GM12878 (cell line): ENCODE data around the gene TXNL1. TPM values are rescaled to one million over a fixed set of nuclear protein-coding genes. Genes with fewer than 3 reads are reported as not detected.

Experiments
- ATAC-seq: fragments of 200-7000 bp; cut with Tn5 transposase; 3 replicates; pipeline ENCODE4 v1.9.1; 2020; ENCODE audit warnings: mild to moderate bottlenecking, moderate library complexity
- BruUV-seq: library from RNA; stranded (reverse); fragments of 400-500 nt; replicated peaks from 2 replicates; lab custom pipeline; 2021; lab: Mats Ljungman, UMichigan
- CTCF ChIA-PET: fragments of 300-600 bp; sonication (Branson Sonifier 250); formaldehyde crosslinking; extraction: SDS; loops from one replicate; lab custom pipeline; 2021; ENCODE audit warnings: inconsistent platforms; lab: Yijun Ruan, JAX
- POLR2A ChIA-PET: fragments of 350-600 bp; formaldehyde crosslinking; extraction: SDS; loops from one replicate; lab custom pipeline; 2021; ENCODE audit warnings: inconsistent platforms; lab: Charles Lee
- RAD21 ChIA-PET: fragments of 300-600 bp; sonication (Branson Sonifier 250); formaldehyde crosslinking; loops from one replicate; lab custom pipeline; 2023; ENCODE audit warnings: antibody characterized with exemption; ENCODE audit not compliant: unreplicated experiment; lab: Charles Lee
- SMC1A ChIA-PET: fragments of 300-600 bp; sonication (Branson Sonifier 250); formaldehyde crosslinking; loops from one replicate; lab custom pipeline; 2023; ENCODE audit not compliant: unreplicated experiment, uncharacterized antibody; lab: Charles Lee
- DNase-seq: peaks from one replicate; pipeline ENCODE4 v3.0.0-alpha.2; 2011; ENCODE audit warnings: low read depth, low spot score
- FAIRE-seq: peaks from 3 replicates; lab custom pipeline; 2011; peaks lifted over from hg19 to GRCh38; lab: Jason Lieb, UNC
- H2AFZ ChIP-seq: 2 replicates; pipeline ENCODE4 v1.6.0; 2011; ENCODE audit warnings: low read depth, low read length, control low read depth; ENCODE audit not compliant: control insufficient read depth
- H3K27ac ChIP-seq: 2 replicates; pipeline ENCODE4 v1.5.1; 2011; ENCODE audit warnings: control low read depth; ENCODE audit not compliant: control insufficient read depth, insufficient read depth
- H3K27me3 ChIP-seq, 2 experiments: replicated peaks in 1 of 2; 2 replicates each; pipeline versions ENCODE4 v1.6.0 to v1.6.1; 2011; ENCODE audit warnings: low read length in 1 of 2; ENCODE audit not compliant: control insufficient read depth in 2 of 2, insufficient read depth in 2 of 2
- H3K36me3 ChIP-seq, 2 experiments: 2 replicates each; pipeline ENCODE4 v1.5.1; 2011; ENCODE audit warnings: low read length in 1 of 2; ENCODE audit not compliant: control insufficient read depth in 2 of 2, insufficient read depth in 2 of 2
- H3K4me1 ChIP-seq: 2 replicates; pipeline ENCODE4 v1.6.1; 2011; ENCODE audit warnings: mild to moderate bottlenecking, low read length, moderate library complexity, mixed read lengths; ENCODE audit not compliant: control insufficient read depth, insufficient read depth
- H3K4me2 ChIP-seq: 2 replicates; pipeline ENCODE4 v1.6.0; 2011; ENCODE audit warnings: control low read depth; ENCODE audit not compliant: control insufficient read depth, insufficient read depth
- H3K4me3 ChIP-seq: fragments of 200-600 bp; sonication (generic); 2 replicates; pipeline ENCODE4 v1.5.1; 2016
- H3K79me2 ChIP-seq: 2 replicates; pipeline ENCODE4 v1.6.0; 2011; ENCODE audit warnings: low read length; ENCODE audit not compliant: control insufficient read depth, insufficient read depth
- H3K9ac ChIP-seq: 2 replicates; pipeline ENCODE4 v1.8.0; 2011; ENCODE audit warnings: low read length, control low read depth, mixed read lengths; ENCODE audit not compliant: control insufficient read depth, insufficient read depth
- H3K9me3 ChIP-seq: replicated peaks from 3 replicates; pipeline ENCODE4 v1.5.1; 2011; ENCODE audit warnings: mild to moderate bottlenecking, low read length; ENCODE audit not compliant: control insufficient read depth, insufficient read depth
- H4K20me1 ChIP-seq: 2 replicates; pipeline ENCODE4 v1.6.0; 2011; ENCODE audit not compliant: control insufficient read depth, insufficient read depth
- BRCA1 ChIP-seq: IDR thresholded peaks from 2 replicates; pipeline ENCODE4 v1.6.1; 2011; ENCODE audit warnings: low read depth, low read length, improper control_type of control experiment
- CREB1 ChIP-seq: IDR thresholded peaks from 2 replicates; pipeline ENCODE4 v1.6.1; 2012; ENCODE audit warnings: low read depth, mild to moderate bottlenecking, inconsistent platforms
- FOXM1 ChIP-seq: IDR thresholded peaks from 2 replicates; pipeline ENCODE4 v1.6.1; 2012; ENCODE audit warnings: low read depth, mild to moderate bottlenecking, inconsistent platforms, low read length, moderate library complexity
- IRF4 ChIP-seq: IDR thresholded peaks from 2 replicates; pipeline ENCODE4 v1.6.1; 2011; ENCODE audit warnings: low read depth, low read length
- RAD51 ChIP-seq: fragments of 450-650 bp; IDR thresholded peaks from 2 replicates; pipeline ENCODE4 v1.6.1; 2016; ENCODE audit warnings: moderate library complexity, mild to moderate bottlenecking, inconsistent platforms
- RCOR1 ChIP-seq: conservative IDR thresholded peaks from 2 replicates; pipeline ENCODE4 v1.6.1; 2012; ENCODE audit warnings: low read depth, low read length, improper control_type of control experiment
- TBL1XR1 ChIP-seq: IDR thresholded peaks from 2 replicates; pipeline ENCODE4 v1.6.1; 2012; ENCODE audit warnings: low read depth, low read length, improper control_type of control experiment
- TCF3 ChIP-seq: IDR thresholded peaks from 2 replicates; pipeline ENCODE4 v1.6.1; 2012; ENCODE audit warnings: low read depth, mild to moderate bottlenecking, low read length, borderline replicate concordance; ENCODE audit not compliant: insufficient read depth
- ZNF592 ChIP-seq: fragments of 450-650 bp; IDR thresholded peaks from 2 replicates; pipeline ENCODE4 v1.6.1; 2017; ENCODE audit warnings: mild to moderate bottlenecking, moderate library complexity
- WGBS: methylation state at CpG from one replicate; pipeline ENCODE4 v1.1.6; 2016; ENCODE audit warnings: low lambda C conversion rate; ENCODE audit not compliant: insufficient replicate concordance, insufficient coverage; ENCODE audit errors: missing lambda C conversion rate; 5-methylcytosine and 5-hydroxymethylcytosine counted together
- in situ Hi-C: fragments of 300-500 bp; cut with MboI; formaldehyde crosslinking; loops from 9 replicates; pipeline ENCODE4 v1.14.3; 2018; ENCODE audit warnings: mixed read lengths
- intact Hi-C: fragments of 100-400 bp; cut with micrococcal nuclease; formaldehyde crosslinking; loops from one replicate; pipeline ENCODE4 v1.14.2; 2022; ENCODE audit not compliant: unreplicated experiment
- polyA plus RNA-seq, 11 experiments: library from polyadenylated mRNA; depleted of rRNA in 4 of 11; unstranded in 6 of 11; stranded (reverse) in 5 of 11; fragments of >200 nt; fragmentation: Nextera tagmentation in 4 of 11; fragmentation: Illumina TruSeq in 1 of 11; extraction: Ambion mirVana in 4 of 11; extraction: Trizol in 1 of 11; gene quantifications; 1 replicate in 1 of 11; 2 replicates in 10 of 11; pipeline versions ENCODE4 v1.2.1 to v1.2.3, GENCODE V29; 2011 to 2016; ENCODE audit warnings: inconsistent platforms in 2 of 11, missing spikeins in 2 of 11, low read depth in 1 of 11
- total RNA-seq, 4 experiments: library from RNA; depleted of rRNA in 3 of 4; stranded (reverse); fragments of >200 nt in 3 of 4; fragmentation: Illumina TruSeq in 1 of 4; extraction: Trizol in 1 of 4; gene quantifications; 2 replicates each; pipeline versions ENCODE4 v1.2.1 to v1.2.3, GENCODE V29; 2013 to 2021
- TF ChIP-seq, protein P1 (sequence below): fragments of 450-650 bp; IDR thresholded peaks from 2 replicates; pipeline ENCODE4 v1.6.1; 2017; ENCODE audit warnings: borderline replicate concordance
- TF ChIP-seq, protein P2 (sequence below): fragments of 450-650 bp; IDR thresholded peaks from 2 replicates; pipeline ENCODE4 v1.6.1; 2017; ENCODE audit warnings: antibody characterized with exemption, mild to moderate bottlenecking, moderate library complexity
- TF ChIP-seq, protein P3 (sequence below): IDR thresholded peaks from 2 replicates; pipeline ENCODE4 v1.6.1; 2012; ENCODE audit warnings: low read depth, low read length, improper control_type of control experiment
- TF ChIP-seq, protein P4 (sequence below): fragments of 450-650 bp; IDR thresholded peaks from 2 replicates; pipeline ENCODE4 v1.6.1; 2017; ENCODE audit warnings: mild to moderate bottlenecking, low read depth, inconsistent platforms; ENCODE audit not compliant: poor library complexity, severe bottlenecking

Gene TXNL1
- total and polyA plus RNA-seq, 10 of the 15 experiments (the other 5 are each of a cell fraction or from before 2014, with no cell fraction given), result 30.9 to 124 (median 71.2) TPM

DNA sequence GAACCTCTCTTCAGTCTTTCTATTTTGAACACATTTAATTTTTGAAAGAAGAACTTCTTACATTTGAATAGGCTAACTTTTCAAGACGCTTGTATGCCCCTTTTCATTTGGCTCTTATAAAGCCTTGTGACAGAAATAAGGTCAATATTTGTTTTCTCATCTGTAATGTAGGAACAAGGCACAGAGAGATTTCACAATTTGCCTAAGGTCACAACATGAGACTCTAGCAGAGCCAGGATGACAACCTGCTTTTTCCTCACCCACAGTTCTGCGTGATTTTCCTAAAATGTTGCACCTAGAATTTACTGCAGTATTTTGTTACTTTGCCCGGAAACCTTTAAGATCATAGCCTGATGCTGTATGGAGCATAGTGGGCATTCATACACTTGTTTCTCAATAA lies 67.4 kb downstream of the TXNL1 start:
- BruUV-seq, result no TSS peak
- no peaks in the 10 kb centered on the region for H3K9me3 ChIP-seq
- RAD21 ChIA-PET, result no interaction called here
- WGBS, result 63% methylated on average over 3 of the region's 3 CpGs
- ATAC-seq (no peak), FAIRE-seq (no peak), DNase-seq (no peak)
- in situ Hi-C loops, result loop anchor here (5.0 to 10.0 kb wide), 3 partner anchors 1154 to 1336 kb away; no protein-coding TSS in a partner anchor
- no peaks in the 10 kb centered on the region; a peak in 1 of 4 replicates for H3K27me3 ChIP-seq
- SMC1A ChIA-PET, result no interaction called here
- no peaks in the 10 kb centered on the region for H3K79me2 ChIP-seq
- intact Hi-C loops, result loop anchor here (10.0 kb wide), 1 partner anchor 456 kb away; no protein-coding TSS in a partner anchor
- no peak overlapping the region for H3K4me3 ChIP-seq
- CTCF ChIA-PET, result no interaction called here
- POLR2A ChIA-PET, result no interaction called here
- H3K9ac ChIP-seq, result no peak overlapping the region
- no peak overlapping the region for H3K27ac ChIP-seq
- H2AFZ ChIP-seq, result no peak overlapping the region
- no peaks in the 10 kb centered on the region for H3K36me3 ChIP-seq
- no peak overlapping the region for H3K4me2 ChIP-seq
- no peaks in the 10 kb centered on the region for H3K4me1 ChIP-seq
- no peaks in the 10 kb centered on the region for H4K20me1 ChIP-seq
- no peak for TF ChIP-seq FOXM1
- TF ChIP-seq, protein P1, sequence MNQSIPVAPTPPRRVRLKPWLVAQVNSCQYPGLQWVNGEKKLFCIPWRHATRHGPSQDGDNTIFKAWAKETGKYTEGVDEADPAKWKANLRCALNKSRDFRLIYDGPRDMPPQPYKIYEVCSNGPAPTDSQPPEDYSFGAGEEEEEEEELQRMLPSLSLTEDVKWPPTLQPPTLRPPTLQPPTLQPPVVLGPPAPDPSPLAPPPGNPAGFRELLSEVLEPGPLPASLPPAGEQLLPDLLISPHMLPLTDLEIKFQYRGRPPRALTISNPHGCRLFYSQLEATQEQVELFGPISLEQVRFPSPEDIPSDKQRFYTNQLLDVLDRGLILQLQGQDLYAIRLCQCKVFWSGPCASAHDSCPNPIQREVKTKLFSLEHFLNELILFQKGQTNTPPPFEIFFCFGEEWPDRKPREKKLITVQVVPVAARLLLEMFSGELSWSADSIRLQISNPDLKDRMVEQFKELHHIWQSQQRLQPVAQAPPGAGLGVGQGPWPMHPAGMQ, result no peak
- TF ChIP-seq RCOR1, result no peak
- no peak for TF ChIP-seq IRF4
- no peak for TF ChIP-seq TBL1XR1
- TF ChIP-seq TCF3, result no peak
- TF ChIP-seq, protein P2, sequence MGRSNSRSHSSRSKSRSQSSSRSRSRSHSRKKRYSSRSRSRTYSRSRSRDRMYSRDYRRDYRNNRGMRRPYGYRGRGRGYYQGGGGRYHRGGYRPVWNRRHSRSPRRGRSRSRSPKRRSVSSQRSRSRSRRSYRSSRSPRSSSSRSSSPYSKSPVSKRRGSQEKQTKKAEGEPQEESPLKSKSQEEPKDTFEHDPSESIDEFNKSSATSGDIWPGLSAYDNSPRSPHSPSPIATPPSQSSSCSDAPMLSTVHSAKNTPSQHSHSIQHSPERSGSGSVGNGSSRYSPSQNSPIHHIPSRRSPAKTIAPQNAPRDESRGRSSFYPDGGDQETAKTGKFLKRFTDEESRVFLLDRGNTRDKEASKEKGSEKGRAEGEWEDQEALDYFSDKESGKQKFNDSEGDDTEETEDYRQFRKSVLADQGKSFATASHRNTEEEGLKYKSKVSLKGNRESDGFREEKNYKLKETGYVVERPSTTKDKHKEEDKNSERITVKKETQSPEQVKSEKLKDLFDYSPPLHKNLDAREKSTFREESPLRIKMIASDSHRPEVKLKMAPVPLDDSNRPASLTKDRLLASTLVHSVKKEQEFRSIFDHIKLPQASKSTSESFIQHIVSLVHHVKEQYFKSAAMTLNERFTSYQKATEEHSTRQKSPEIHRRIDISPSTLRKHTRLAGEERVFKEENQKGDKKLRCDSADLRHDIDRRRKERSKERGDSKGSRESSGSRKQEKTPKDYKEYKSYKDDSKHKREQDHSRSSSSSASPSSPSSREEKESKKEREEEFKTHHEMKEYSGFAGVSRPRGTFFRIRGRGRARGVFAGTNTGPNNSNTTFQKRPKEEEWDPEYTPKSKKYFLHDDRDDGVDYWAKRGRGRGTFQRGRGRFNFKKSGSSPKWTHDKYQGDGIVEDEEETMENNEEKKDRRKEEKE, result no peak
- no peak for TF ChIP-seq RAD51
- TF ChIP-seq, protein P3, sequence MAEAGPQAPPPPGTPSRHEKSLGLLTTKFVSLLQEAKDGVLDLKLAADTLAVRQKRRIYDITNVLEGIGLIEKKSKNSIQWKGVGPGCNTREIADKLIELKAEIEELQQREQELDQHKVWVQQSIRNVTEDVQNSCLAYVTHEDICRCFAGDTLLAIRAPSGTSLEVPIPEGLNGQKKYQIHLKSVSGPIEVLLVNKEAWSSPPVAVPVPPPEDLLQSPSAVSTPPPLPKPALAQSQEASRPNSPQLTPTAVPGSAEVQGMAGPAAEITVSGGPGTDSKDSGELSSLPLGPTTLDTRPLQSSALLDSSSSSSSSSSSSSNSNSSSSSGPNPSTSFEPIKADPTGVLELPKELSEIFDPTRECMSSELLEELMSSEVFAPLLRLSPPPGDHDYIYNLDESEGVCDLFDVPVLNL, result no peak
- TF ChIP-seq ZNF592, result no peak
- TF ChIP-seq, protein P4, sequence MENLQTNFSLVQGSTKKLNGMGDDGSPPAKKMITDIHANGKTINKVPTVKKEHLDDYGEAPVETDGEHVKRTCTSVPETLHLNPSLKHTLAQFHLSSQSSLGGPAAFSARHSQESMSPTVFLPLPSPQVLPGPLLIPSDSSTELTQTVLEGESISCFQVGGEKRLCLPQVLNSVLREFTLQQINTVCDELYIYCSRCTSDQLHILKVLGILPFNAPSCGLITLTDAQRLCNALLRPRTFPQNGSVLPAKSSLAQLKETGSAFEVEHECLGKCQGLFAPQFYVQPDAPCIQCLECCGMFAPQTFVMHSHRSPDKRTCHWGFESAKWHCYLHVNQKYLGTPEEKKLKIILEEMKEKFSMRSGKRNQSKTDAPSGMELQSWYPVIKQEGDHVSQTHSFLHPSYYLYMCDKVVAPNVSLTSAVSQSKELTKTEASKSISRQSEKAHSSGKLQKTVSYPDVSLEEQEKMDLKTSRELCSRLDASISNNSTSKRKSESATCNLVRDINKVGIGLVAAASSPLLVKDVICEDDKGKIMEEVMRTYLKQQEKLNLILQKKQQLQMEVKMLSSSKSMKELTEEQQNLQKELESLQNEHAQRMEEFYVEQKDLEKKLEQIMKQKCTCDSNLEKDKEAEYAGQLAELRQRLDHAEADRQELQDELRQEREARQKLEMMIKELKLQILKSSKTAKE, result no peak
- TF ChIP-seq BRCA1, result no peak
- TF ChIP-seq CREB1, result no peak
